Loucy (cell line): ENCODE data around the gene DPF3.

ENCODE experiments used
- EZH2phosphoT487 ChIP-seq: fragments of 200-600 bp; IDR thresholded peaks from 2 replicates; pipeline ENCODE4 v1.6.1; 2018; ENCODE audit warnings: antibody characterized with exemption, mild to moderate bottlenecking, moderate library complexity, borderline replicate concordance
- TF ChIP-seq, protein P1 (sequence below): fragments of 200-600 bp; sonication (generic); conservative IDR thresholded peaks from 2 replicates; pipeline ENCODE4 v1.5.1; 2014; ENCODE audit warnings: mild to moderate bottlenecking, antibody characterized with exemption, low read length

DNA sequence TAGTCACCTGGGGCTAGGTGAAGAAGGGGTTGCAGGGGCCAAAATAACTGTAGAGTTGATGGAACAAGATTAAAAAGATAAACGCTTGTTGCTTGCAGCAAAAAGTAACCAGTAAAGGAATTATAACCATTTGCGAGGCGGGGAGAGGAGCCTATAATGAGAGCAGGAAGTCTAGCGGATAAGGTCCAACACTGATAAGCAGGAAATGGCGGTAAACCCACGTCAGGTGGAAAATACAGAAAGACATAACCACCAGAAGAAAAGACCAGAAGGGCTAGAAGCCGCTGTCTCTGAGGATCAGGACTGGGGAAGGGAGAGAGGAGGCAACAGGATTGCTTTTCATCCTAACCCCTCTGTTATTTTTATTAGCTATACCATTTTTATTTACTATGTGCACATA lies 303.3 kb downstream of the DPF3 start:
- TF ChIP-seq, protein P1, sequence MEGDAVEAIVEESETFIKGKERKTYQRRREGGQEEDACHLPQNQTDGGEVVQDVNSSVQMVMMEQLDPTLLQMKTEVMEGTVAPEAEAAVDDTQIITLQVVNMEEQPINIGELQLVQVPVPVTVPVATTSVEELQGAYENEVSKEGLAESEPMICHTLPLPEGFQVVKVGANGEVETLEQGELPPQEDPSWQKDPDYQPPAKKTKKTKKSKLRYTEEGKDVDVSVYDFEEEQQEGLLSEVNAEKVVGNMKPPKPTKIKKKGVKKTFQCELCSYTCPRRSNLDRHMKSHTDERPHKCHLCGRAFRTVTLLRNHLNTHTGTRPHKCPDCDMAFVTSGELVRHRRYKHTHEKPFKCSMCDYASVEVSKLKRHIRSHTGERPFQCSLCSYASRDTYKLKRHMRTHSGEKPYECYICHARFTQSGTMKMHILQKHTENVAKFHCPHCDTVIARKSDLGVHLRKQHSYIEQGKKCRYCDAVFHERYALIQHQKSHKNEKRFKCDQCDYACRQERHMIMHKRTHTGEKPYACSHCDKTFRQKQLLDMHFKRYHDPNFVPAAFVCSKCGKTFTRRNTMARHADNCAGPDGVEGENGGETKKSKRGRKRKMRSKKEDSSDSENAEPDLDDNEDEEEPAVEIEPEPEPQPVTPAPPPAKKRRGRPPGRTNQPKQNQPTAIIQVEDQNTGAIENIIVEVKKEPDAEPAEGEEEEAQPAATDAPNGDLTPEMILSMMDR = no peak
- TF ChIP-seq EZH2phosphoT487 = no peak
